ENCODE measurements around the gene KIF21B.

The KIF21B gene

GRCh38 chr1:201036188-201036842 lies 12.8 kb upstream of the KIF21B start:
- Histone ChIP-seq H3K18ac (ENCODE audit: low read depth in 1 of 2, low read length in 2 of 2) (no peak overlapping the region), H3K27me3 (ENCODE audit: control insufficient read depth in 1 of 2, insufficient read depth in 1 of 2, low read length in 2 of 2) (peaks cover 11 to 57% of the 10 kb centered on the region in 2 experiments), H2BK12ac (ENCODE audit: low read length in 2 of 2) (no peak overlapping the region), H3K14ac (ENCODE audit: low read length in 2 of 2) (no peak overlapping the region), H3K9me3 (ENCODE audit: control insufficient read depth, low read length) (no peaks in the 10 kb centered on the region), H3K4ac (ENCODE audit: low read depth in 1 of 2, low read length in 2 of 2) (no peak overlapping the region), H3K4me1 (ENCODE audit: control insufficient read depth, insufficient read depth, low read depth, low read length) (no peaks in the 10 kb centered on the region), H2AFZ (ENCODE audit: low read depth, low read length) (no peak overlapping the region), H4K91ac (ENCODE audit: low read length) (no peak overlapping the region), H3K9ac (ENCODE audit: low read length) (no peak overlapping the region), H3K4me2 (ENCODE audit: low read length, poor library complexity, severe bottlenecking) (no peak overlapping the region), H3K79me1 (replicated peaks; ENCODE audit: low read length, poor library complexity, severe bottlenecking) (no peaks in the 10 kb centered on the region), H2BK15ac (ENCODE audit: low read depth, poor library complexity, severe bottlenecking) (no peak overlapping the region), H4K8ac (ENCODE audit: low read length) (no peak overlapping the region), H3K23ac (ENCODE audit: low read length in 2 of 2) (no peak overlapping the region), H2BK5ac (ENCODE audit: low read depth, low read length, poor library complexity, severe bottlenecking) (no peak overlapping the region), H2BK120ac (ENCODE audit: low read depth, low read length) (no peak overlapping the region), H3K27ac (ENCODE audit: low read length, poor library complexity, severe bottlenecking) (no peak overlapping the region), H3K36me3 (ENCODE audit: control insufficient read depth in 1 of 2, insufficient read depth in 2 of 2, low read depth in 1 of 2, low read length in 2 of 2) (no peaks in the 10 kb centered on the region), H2AK5ac (ENCODE audit: low read length, severe bottlenecking) (no peak overlapping the region), H3K4me3 (ENCODE audit: insufficient read depth in 1 of 2, low read depth in 1 of 2, low read length in 2 of 2) (no peak overlapping the region)
- no peak for DNase-seq
- 77% methylated on average over 11 of the region's 12 CpGs for WGBS

GRCh38 chr1:201034671-201035070 lies 11.2 kb upstream of the KIF21B start:
- no peak overlapping the region for H3K9ac ChIP-seq (ENCODE audit: low read length)
- 82% methylated on average over 4 of the region's 4 CpGs for WGBS
- no peak overlapping the region for H4K91ac ChIP-seq (ENCODE audit: low read length)

GRCh38 chr1:201032408-201032807 lies 8.9 kb upstream of the KIF21B start:
- no CpG with 5 or more reads among the region's 1 CpG for WGBS

More at GRCh38 chr1:201034671-201035070, 11.2 kb upstream of the KIF21B start:
- Histone ChIP-seq H3K18ac (ENCODE audit: low read depth in 1 of 2, low read length in 2 of 2) (no peak overlapping the region), H3K4me3 (ENCODE audit: insufficient read depth in 1 of 2, low read depth in 1 of 2, low read length in 2 of 2) (no peak overlapping the region), H3K27ac (ENCODE audit: low read length, poor library complexity, severe bottlenecking) (no peak overlapping the region), H2BK15ac (ENCODE audit: low read depth, poor library complexity, severe bottlenecking) (no peak overlapping the region), H2AK5ac (ENCODE audit: low read length, severe bottlenecking) (no peak overlapping the region), H2AFZ (ENCODE audit: low read depth, low read length) (no peak overlapping the region), H3K4me1 (ENCODE audit: control insufficient read depth, insufficient read depth, low read depth, low read length) (no peaks in the 10 kb centered on the region), H3K9me3 (ENCODE audit: control insufficient read depth, low read length) (no peaks in the 10 kb centered on the region), H3K27me3 (ENCODE audit: control insufficient read depth in 1 of 2, insufficient read depth in 1 of 2, low read length in 2 of 2) (peaks cover 11 to 46% of the 10 kb centered on the region in 2 experiments), H3K4me2 (ENCODE audit: low read length, poor library complexity, severe bottlenecking) (no peak overlapping the region), H2BK5ac (ENCODE audit: low read depth, low read length, poor library complexity, severe bottlenecking) (no peak overlapping the region), H3K79me1 (replicated peaks; ENCODE audit: low read length, poor library complexity, severe bottlenecking) (no peaks in the 10 kb centered on the region), H3K4ac (ENCODE audit: low read depth in 1 of 2, low read length in 2 of 2) (no peak overlapping the region), H3K36me3 (ENCODE audit: control insufficient read depth in 1 of 2, insufficient read depth in 2 of 2, low read depth in 1 of 2, low read length in 2 of 2) (no peaks in the 10 kb centered on the region), H2BK120ac (ENCODE audit: low read depth, low read length) (no peak overlapping the region), H4K8ac (ENCODE audit: low read length) (no peak overlapping the region), H3K14ac (ENCODE audit: low read length in 2 of 2) (no peak overlapping the region), H2BK12ac (ENCODE audit: low read length in 2 of 2) (no peak overlapping the region), H3K23ac (ENCODE audit: low read length in 2 of 2) (no peak overlapping the region)
- no peak for DNase-seq

GRCh38 chr1:201028461-201028889 lies 5.0 kb upstream of the KIF21B start:
- Histone ChIP-seq H3K4ac (ENCODE audit: low read depth in 1 of 2, low read length in 2 of 2) (no peak overlapping the region), H3K4me2 (ENCODE audit: low read length, poor library complexity, severe bottlenecking) (no peak overlapping the region), H3K4me3 (ENCODE audit: insufficient read depth in 1 of 2, low read depth in 1 of 2, low read length in 2 of 2) (no peak overlapping the region), H2AFZ (ENCODE audit: low read depth, low read length) (no peak overlapping the region), H2BK120ac (ENCODE audit: low read depth, low read length) (no peak overlapping the region), H3K27me3 (ENCODE audit: control insufficient read depth in 1 of 2, insufficient read depth in 1 of 2, low read length in 2 of 2) (peaks cover 0 to 4% of the 10 kb centered on the region in 2 experiments), H3K27ac (ENCODE audit: low read length, poor library complexity, severe bottlenecking) (no peak overlapping the region), H3K79me1 (replicated peaks; ENCODE audit: low read length, poor library complexity, severe bottlenecking) (no peaks in the 10 kb centered on the region), H3K36me3 (ENCODE audit: control insufficient read depth in 1 of 2, insufficient read depth in 2 of 2, low read depth in 1 of 2, low read length in 2 of 2) (no peaks in the 10 kb centered on the region), H2BK15ac (ENCODE audit: low read depth, poor library complexity, severe bottlenecking) (no peak overlapping the region), H3K23ac (ENCODE audit: low read length in 2 of 2) (no peak overlapping the region), H3K9me3 (ENCODE audit: control insufficient read depth, low read length) (no peaks in the 10 kb centered on the region), H2BK5ac (ENCODE audit: low read depth, low read length, poor library complexity, severe bottlenecking) (no peak overlapping the region), H2AK5ac (ENCODE audit: low read length, severe bottlenecking) (no peak overlapping the region), H4K8ac (ENCODE audit: low read length) (no peak overlapping the region), H3K4me1 (ENCODE audit: control insufficient read depth, insufficient read depth, low read depth, low read length) (peaks cover 15% of the 10 kb centered on the region), H3K9ac (ENCODE audit: low read length) (no peak overlapping the region), H2BK12ac (ENCODE audit: low read length in 2 of 2) (no peak overlapping the region), H4K91ac (ENCODE audit: low read length) (no peak overlapping the region), H3K14ac (ENCODE audit: low read length in 2 of 2) (no peak overlapping the region), H3K18ac (ENCODE audit: low read depth in 1 of 2, low read length in 2 of 2) (no peak overlapping the region)
- no peak for DNase-seq
- WGBS = 86% methylated on average over 7 of the region's 7 CpGs

More at GRCh38 chr1:201032408-201032807, 8.9 kb upstream of the KIF21B start:
- no peak overlapping the region for H3K27ac ChIP-seq (ENCODE audit: low read length, poor library complexity, severe bottlenecking)
- no peak overlapping the region for H4K8ac ChIP-seq (ENCODE audit: low read length)
- H3K4me3 ChIP-seq (ENCODE audit: insufficient read depth in 1 of 2, low read depth in 1 of 2, low read length in 2 of 2) = no peak overlapping the region
- H3K4me2 ChIP-seq (ENCODE audit: low read length, poor library complexity, severe bottlenecking) = no peak overlapping the region
- no peaks in the 10 kb centered on the region for H3K79me1 ChIP-seq (replicated peaks; ENCODE audit: low read length, poor library complexity, severe bottlenecking)
- no peak overlapping the region for H4K91ac ChIP-seq (ENCODE audit: low read length)
- H3K18ac ChIP-seq (ENCODE audit: low read depth in 1 of 2, low read length in 2 of 2) = no peak overlapping the region
- H3K36me3 ChIP-seq (ENCODE audit: control insufficient read depth in 1 of 2, insufficient read depth in 2 of 2, low read depth in 1 of 2, low read length in 2 of 2) = no peaks in the 10 kb centered on the region
- H2BK12ac ChIP-seq (ENCODE audit: low read length in 2 of 2) = no peak overlapping the region
- H3K9ac ChIP-seq (ENCODE audit: low read length) = no peak overlapping the region
- no peak overlapping the region for H2AFZ ChIP-seq (ENCODE audit: low read depth, low read length)
- H2BK5ac ChIP-seq (ENCODE audit: low read depth, low read length, poor library complexity, severe bottlenecking) = no peak overlapping the region
- H3K14ac ChIP-seq (ENCODE audit: low read length in 2 of 2) = no peak overlapping the region
- no peak overlapping the region for H3K23ac ChIP-seq (ENCODE audit: low read length in 2 of 2)
- no peaks in the 10 kb centered on the region for H3K4me1 ChIP-seq (ENCODE audit: control insufficient read depth, insufficient read depth, low read depth, low read length)
- H2BK15ac ChIP-seq (ENCODE audit: low read depth, poor library complexity, severe bottlenecking) = no peak overlapping the region
- H3K9me3 ChIP-seq (ENCODE audit: control insufficient read depth, low read length) = no peaks in the 10 kb centered on the region
- no peak overlapping the region for H2AK5ac ChIP-seq (ENCODE audit: low read length, severe bottlenecking)
- H2BK120ac ChIP-seq (ENCODE audit: low read depth, low read length) = no peak overlapping the region
- no peak overlapping the region for H3K4ac ChIP-seq (ENCODE audit: low read depth in 1 of 2, low read length in 2 of 2)
- H3K27me3 ChIP-seq (ENCODE audit: control insufficient read depth in 1 of 2, insufficient read depth in 1 of 2, low read length in 2 of 2) = peaks cover 4 to 29% of the 10 kb centered on the region in 2 experiments
- DNase-seq = no peak
